A549 (cell line): ENCODE measurements around the gene ADAT1. TPM values are rescaled to one million over a fixed set of nuclear protein-coding genes. Genes with fewer than 3 reads are reported as not detected.

Source experiments
- ATAC-seq, 2 experiments: fragments of 200-7000 bp in 1 of 2; fragments of >200 bp in 1 of 2; cut with Nextera tagmentation in 1 of 2; cut with Tn5 transposase in 1 of 2; 3 replicates each; pipeline versions ENCODE4 v1.8.0 to v1.9.1; 2018 to 2020; ENCODE audit warnings: mild to moderate bottlenecking in 1 of 2, moderate library complexity in 1 of 2
- CTCF ChIA-PET: fragments of 300-600 bp; sonication (Branson Sonifier 250); formaldehyde crosslinking; extraction: SDS; loops from one replicate; lab custom pipeline; 2021; ENCODE audit warnings: antibody characterized with exemption, inconsistent platforms; lab: Yijun Ruan, JAX
- POLR2A ChIA-PET: fragments of 350-600 bp; formaldehyde crosslinking; extraction: SDS; loops from one replicate; lab custom pipeline; 2021; ENCODE audit warnings: antibody characterized with exemption, inconsistent platforms; lab: Yijun Ruan, JAX
- DNase-seq, 2 experiments: peaks; one replicate each; pipeline versions ENCODE4 v3.0.0 to v3.0.0-alpha.2; 2011 to 2016; ENCODE audit warnings: low read depth in 1 of 2, low spot score in 1 of 2
- FAIRE-seq: peaks from 2 replicates; lab custom pipeline; 2011; peaks lifted over from hg19 to GRCh38; lab: Jason Lieb, UNC
- H3K27ac ChIP-seq, 2 experiments: fragments of >200 bp; sonication (Bioruptor Twin); formaldehyde crosslinking; 3 replicates each; pipeline ENCODE4 v1.5.1; 2016 to 2017
- H3K4me1 ChIP-seq: fragments of >200 bp; sonication (Bioruptor Twin); formaldehyde crosslinking; 3 replicates; pipeline ENCODE4 v1.6.1; 2016
- H3K4me2 ChIP-seq: fragments of >200 bp; sonication (Bioruptor Twin); formaldehyde crosslinking; 3 replicates; pipeline ENCODE4 v1.6.1; 2016
- H3K4me3 ChIP-seq: fragments of >200 bp; sonication (Bioruptor Twin); formaldehyde crosslinking; 3 replicates; pipeline ENCODE4 v1.5.1; 2016
- H3K9me3 ChIP-seq: fragments of >200 bp; sonication (Bioruptor Twin); formaldehyde crosslinking; 3 replicates; pipeline ENCODE4 v1.6.1; 2016
- CHD4 ChIP-seq: fragments of 200-600 bp; sonication (generic); IDR thresholded peaks from 2 replicates; pipeline ENCODE4 v1.6.1; 2016; ENCODE audit warnings: antibody characterized with exemption, mild to moderate bottlenecking, borderline replicate concordance
- CTCF ChIP-seq: fragments of >200 bp; sonication (Bioruptor Twin); formaldehyde crosslinking; IDR thresholded peaks from 3 replicates; pipeline ENCODE4 v1.5.1; 2016
- E2F6 ChIP-seq: IDR thresholded peaks from 2 replicates; pipeline ENCODE4 v1.6.1; 2012; ENCODE audit warnings: low read depth, borderline replicate concordance
- EHMT2 ChIP-seq: fragments of 200-600 bp; sonication (generic); IDR thresholded peaks from 2 replicates; pipeline ENCODE4 v1.6.1; 2016; ENCODE audit warnings: antibody characterized with exemption, low read depth, mild to moderate bottlenecking, moderate library complexity
- ESRRA ChIP-seq: fragments of 150-350 bp; IDR thresholded peaks from 2 replicates; pipeline ENCODE4 v1.6.1; 2014; ENCODE audit warnings: mild to moderate bottlenecking, low read length, borderline replicate concordance
- FOSB ChIP-seq: fragments of 250-450 bp; sonication (Bioruptor Pico); IDR thresholded peaks from 2 replicates; pipeline ENCODE4 v1.5.0; 2020; ENCODE audit warnings: mild to moderate bottlenecking, moderate library complexity
- FOXS1 ChIP-seq: fragments of 250-450 bp; sonication (Bioruptor Pico); IDR thresholded peaks from 2 replicates; pipeline ENCODE4 v1.5.0; 2020; ENCODE audit warnings: mild to moderate bottlenecking, moderate library complexity
- HOXA7 ChIP-seq: fragments of 250-450 bp; sonication (Bioruptor Pico); IDR thresholded peaks from 2 replicates; pipeline ENCODE4 v1.5.0; 2020; ENCODE audit warnings: mild to moderate bottlenecking, moderate library complexity
- JUNB ChIP-seq: fragments of >200 bp; sonication (Bioruptor Twin); formaldehyde crosslinking; IDR thresholded peaks from 2 replicates; pipeline ENCODE4 v1.6.1; 2016
- KDM1A ChIP-seq: fragments of 200-600 bp; sonication (generic); IDR thresholded peaks from 2 replicates; pipeline ENCODE4 v1.6.1; 2016; ENCODE audit warnings: low read depth, mild to moderate bottlenecking
- KDM5A ChIP-seq: fragments of 200-600 bp; sonication (generic); IDR thresholded peaks from 2 replicates; pipeline ENCODE4 v1.6.1; 2016; ENCODE audit warnings: antibody characterized with exemption, mild to moderate bottlenecking
- NR3C1 ChIP-seq: fragments of >200 bp; sonication (Bioruptor Twin); formaldehyde crosslinking; IDR thresholded peaks from 3 replicates; pipeline ENCODE4 v1.6.1; 2017
- POLR2A ChIP-seq: IDR thresholded peaks from 2 replicates; pipeline ENCODE4 v1.6.1; 2012; ENCODE audit warnings: mild to moderate bottlenecking, low read length
- RAD21 ChIP-seq, 2 experiments: fragments of >200 bp in 1 of 2; sonication (Bioruptor Twin) in 1 of 2; formaldehyde crosslinking in 1 of 2; IDR thresholded peaks in 1 of 2; conservative IDR thresholded peaks in 1 of 2; 2 replicates in 1 of 2; 3 replicates in 1 of 2; pipeline ENCODE4 v1.6.1; 2012 to 2018; ENCODE audit warnings: inconsistent platforms in 1 of 2
- RCOR1 ChIP-seq: fragments of 150-350 bp; IDR thresholded peaks from 2 replicates; pipeline ENCODE4 v1.6.1; 2014; ENCODE audit warnings: antibody characterized with exemption, low read length, low read depth
- RFX5 ChIP-seq: fragments of 450-650 bp; IDR thresholded peaks from 2 replicates; pipeline ENCODE4 v1.7.1; 2014; ENCODE audit warnings: antibody characterized with exemption, mild to moderate bottlenecking, moderate library complexity
- SMC3 ChIP-seq: fragments of >200 bp; sonication (Bioruptor Twin); formaldehyde crosslinking; IDR thresholded peaks from 3 replicates; pipeline ENCODE4 v1.6.1; 2018; ENCODE audit warnings: inconsistent platforms
- SREBF2 ChIP-seq: fragments of 450-650 bp; IDR thresholded peaks from 2 replicates; pipeline ENCODE4 v1.6.1; 2014; ENCODE audit warnings: mild to moderate bottlenecking, moderate library complexity
- TFCP2L1 ChIP-seq: fragments of 250-450 bp; sonication (Bioruptor Pico); IDR thresholded peaks from 2 replicates; pipeline ENCODE4 v1.5.0; 2021; ENCODE audit warnings: mild to moderate bottlenecking
- TP53 ChIP-seq: fragments of 250-450 bp; sonication (Bioruptor Pico); IDR thresholded peaks from 2 replicates; pipeline ENCODE4 v1.5.0; 2021; ENCODE audit warnings: mild to moderate bottlenecking, moderate library complexity
- ZFP36 ChIP-seq: fragments of 450-650 bp; IDR thresholded peaks from 2 replicates; pipeline ENCODE4 v1.6.1; 2014; ENCODE audit warnings: borderline replicate concordance; ENCODE audit not compliant: partially characterized antibody
- ZNF302 ChIP-seq: fragments of 250-450 bp; sonication (Bioruptor Pico); IDR thresholded peaks from 2 replicates; pipeline ENCODE4 v1.9.0; 2021; ENCODE audit warnings: inconsistent platforms, mild to moderate bottlenecking, moderate library complexity
- WGBS: methylation state at CpG from one replicate; pipeline ENCODE4 v1.1.6; 2017; ENCODE audit errors: missing lambda C conversion rate; 5-methylcytosine and 5-hydroxymethylcytosine counted together
- polyA plus RNA-seq, 4 experiments: library from polyadenylated mRNA; depleted of rRNA in 3 of 4; stranded (reverse); fragments of >200 nt; fragmentation: RNase III in 1 of 4; extraction: RNeasy Plus Mini Kit Qiagen cat#74134 plus additional on column Dnase treatment in 1 of 4; gene quantifications; 2 replicates in 3 of 4; 3 replicates in 1 of 4; pipeline ENCODE4 v1.2.3, GENCODE V29; 2011 to 2017
- TF ChIP-seq, protein P1 (sequence below): fragments of >200 bp; sonication (Bioruptor Twin); formaldehyde crosslinking; IDR thresholded peaks from 2 replicates; pipeline ENCODE4 v1.6.1; 2016
- TF ChIP-seq, protein P2 (sequence below): fragments of 250-450 bp; sonication (Bioruptor Pico); IDR thresholded peaks from 2 replicates; pipeline ENCODE4 v1.5.0; 2021; ENCODE audit warnings: mild to moderate bottlenecking, moderate library complexity, borderline replicate concordance
- TF ChIP-seq, protein P3 (sequence below): fragments of >200 bp; sonication (Bioruptor Twin); formaldehyde crosslinking; IDR thresholded peaks from 3 replicates; pipeline ENCODE4 v1.6.1; 2016

Gene ADAT1
- polyA plus RNA-seq, 2 of the 4 experiments (the other 2 are of a cell fraction) = 45.4 to 53.5 TPM

DNA sequence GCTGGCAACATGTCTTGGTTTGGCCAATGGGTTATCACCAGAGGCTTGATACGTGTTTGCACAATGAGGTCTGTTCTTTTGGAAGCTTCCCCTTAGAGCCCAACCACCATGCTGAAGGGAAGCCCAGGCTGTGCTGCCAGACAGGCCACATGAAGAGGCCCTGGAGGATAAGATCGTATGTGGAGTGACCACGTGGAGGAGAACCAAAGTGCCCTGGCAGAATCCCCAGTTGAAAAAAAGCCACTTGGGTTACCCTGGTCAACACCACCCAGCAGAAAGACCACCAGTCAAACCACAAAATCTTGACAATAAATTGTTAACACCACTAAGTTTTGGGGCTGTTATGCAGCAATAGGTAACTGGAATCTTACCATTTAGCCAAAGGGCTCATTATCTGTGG lies 7.0 kb upstream of the ADAT1 start:
- FAIRE-seq (no peak), DNase-seq (no peak), ATAC-seq (no peak)
- H3K4me2 ChIP-seq = no peak overlapping the region
- ChIA-PET CTCF (interaction anchor here (1.2 to 2.0 kb wide), 2 partner anchors 11 to 165 kb away, joined by 4 to 6 read pairs; no protein-coding TSS in a partner anchor), POLR2A (no interaction called here)
- no peak overlapping the region for H3K4me3 ChIP-seq
- no peak for TF ChIP-seq FOSB (CRISPR knock-in tag)
- no peak for TF ChIP-seq KDM1A
- TF ChIP-seq, protein P1, sequence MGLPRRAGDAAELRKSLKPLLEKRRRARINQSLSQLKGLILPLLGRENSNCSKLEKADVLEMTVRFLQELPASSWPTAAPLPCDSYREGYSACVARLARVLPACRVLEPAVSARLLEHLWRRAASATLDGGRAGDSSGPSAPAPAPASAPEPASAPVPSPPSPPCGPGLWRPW = no peak
- no peak for TF ChIP-seq TP53 (CRISPR knock-in tag)
- TF ChIP-seq RAD21 (conservative IDR thresholded peaks at IDR 0.05 in 1 of 2, IDR thresholded peaks at IDR 0.05 in 1 of 2) = no peak
- no peak for TF ChIP-seq FOXS1 (CRISPR knock-in tag)
- TF ChIP-seq ESRRA = no peak
- no peak for TF ChIP-seq CHD4
- no peak for TF ChIP-seq RFX5
- no peak for TF ChIP-seq HOXA7
- no peak for TF ChIP-seq EHMT2
- no peak for TF ChIP-seq JUNB
- no peak for TF ChIP-seq TFCP2L1 (CRISPR knock-in tag)
- 98% methylated on average over 3 of the region's 3 CpGs for WGBS
- H3K27ac ChIP-seq = no peak overlapping the region
- H3K9me3 ChIP-seq = no peaks in the 10 kb centered on the region
- no peaks in the 10 kb centered on the region; the same call in 2 of the 3 replicates for H3K4me1 ChIP-seq

DNA sequence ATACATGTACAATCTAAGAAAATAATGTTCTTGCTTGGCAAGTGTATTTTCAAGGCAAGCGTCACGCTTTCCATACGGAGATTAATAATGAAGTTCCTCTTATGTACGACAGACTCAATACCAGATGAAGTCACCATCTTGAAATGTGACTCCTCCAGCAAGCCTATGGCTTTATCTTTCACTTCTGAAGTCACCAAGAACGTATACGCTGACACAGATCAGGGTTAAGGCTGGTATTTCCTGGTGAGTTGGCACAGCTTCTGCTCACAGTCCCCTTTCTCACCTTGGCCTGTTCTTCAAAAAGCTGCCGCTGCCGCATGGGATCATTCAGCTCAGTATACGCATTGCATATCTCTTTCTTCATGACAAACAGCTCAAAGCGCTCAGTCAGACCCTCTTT lies 6.1 kb upstream of the ADAT1 start:
- no peak overlapping the region for H3K4me3 ChIP-seq
- 96% methylated on average over 10 of the region's 10 CpGs for WGBS
- H3K4me2 ChIP-seq = no peak overlapping the region
- no peak for TF ChIP-seq TP53 (CRISPR knock-in tag)
- TF ChIP-seq ESRRA = no peak
- no peak for TF ChIP-seq SREBF2
- TF ChIP-seq, protein P2, sequence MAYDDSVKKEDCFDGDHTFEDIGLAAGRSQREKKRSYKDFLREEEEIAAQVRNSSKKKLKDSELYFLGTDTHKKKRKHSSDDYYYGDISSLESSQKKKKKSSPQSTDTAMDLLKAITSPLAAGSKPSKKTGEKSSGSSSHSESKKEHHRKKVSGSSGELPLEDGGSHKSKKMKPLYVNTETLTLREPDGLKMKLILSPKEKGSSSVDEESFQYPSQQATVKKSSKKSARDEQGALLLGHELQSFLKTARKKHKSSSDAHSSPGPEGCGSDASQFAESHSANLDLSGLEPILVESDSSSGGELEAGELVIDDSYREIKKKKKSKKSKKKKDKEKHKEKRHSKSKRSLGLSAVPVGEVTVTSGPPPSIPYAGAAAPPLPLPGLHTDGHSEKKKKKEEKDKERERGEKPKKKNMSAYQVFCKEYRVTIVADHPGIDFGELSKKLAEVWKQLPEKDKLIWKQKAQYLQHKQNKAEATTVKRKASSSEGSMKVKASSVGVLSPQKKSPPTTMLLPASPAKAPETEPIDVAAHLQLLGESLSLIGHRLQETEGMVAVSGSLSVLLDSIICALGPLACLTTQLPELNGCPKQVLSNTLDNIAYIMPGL (CRISPR knock-in tag) = no peak
- no peak for TF ChIP-seq ZFP36
- TF ChIP-seq FOSB (CRISPR knock-in tag) = no peak
- TF ChIP-seq KDM1A = no peak
- no peak for TF ChIP-seq ZNF302 (CRISPR knock-in tag)
- no peak for TF ChIP-seq POLR2A
- DNase-seq (no peak), ATAC-seq (no peak), FAIRE-seq (no peak)
- H3K4me1 ChIP-seq = peaks cover 4% of the 10 kb centered on the region; the same call in 1 of the 3 replicates
- no peak overlapping the region for H3K27ac ChIP-seq
- ChIA-PET CTCF (no interaction called here), POLR2A (no interaction called here)
- H3K9me3 ChIP-seq = no peaks in the 10 kb centered on the region

DNA sequence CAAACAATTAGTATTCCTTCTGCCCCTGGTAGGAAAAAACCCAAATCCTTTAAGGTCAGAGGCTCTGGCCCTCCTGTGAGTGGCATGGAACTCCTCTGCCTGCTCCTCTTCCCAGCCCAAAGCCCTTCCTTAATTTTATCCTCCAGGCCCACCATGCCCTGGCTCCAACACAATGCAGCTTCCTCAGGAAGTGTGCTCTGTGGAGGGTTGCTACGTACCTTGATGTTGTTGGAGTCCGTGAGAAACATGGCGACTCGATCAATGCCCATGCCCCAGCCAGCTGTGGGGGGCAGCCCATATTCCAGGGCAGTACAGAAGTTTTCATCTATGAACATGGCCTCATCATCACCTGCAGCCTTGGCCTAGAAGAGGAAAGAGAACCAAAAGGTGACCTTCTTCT lies 5.3 kb upstream of the ADAT1 start:
- Histone ChIP-seq H3K4me1 (peaks cover 4% of the 10 kb centered on the region; the same call in 1 of the 3 replicates), H3K4me3 (no peak overlapping the region), H3K9me3 (no peaks in the 10 kb centered on the region), H3K4me2 (no peak overlapping the region), H3K27ac (no peak overlapping the region)
- POLR2A ChIA-PET = no interaction called here
- DNase-seq (no peak), FAIRE-seq (no peak), ATAC-seq (no peak)
- no peak for TF ChIP-seq RCOR1
- WGBS = 95% methylated on average over 4 of the region's 4 CpGs
- CTCF ChIA-PET = interaction anchor here (1.0 kb wide), 1 partner anchor 107 kb away, joined by 3 read pairs; no protein-coding TSS in a partner anchor

DNA sequence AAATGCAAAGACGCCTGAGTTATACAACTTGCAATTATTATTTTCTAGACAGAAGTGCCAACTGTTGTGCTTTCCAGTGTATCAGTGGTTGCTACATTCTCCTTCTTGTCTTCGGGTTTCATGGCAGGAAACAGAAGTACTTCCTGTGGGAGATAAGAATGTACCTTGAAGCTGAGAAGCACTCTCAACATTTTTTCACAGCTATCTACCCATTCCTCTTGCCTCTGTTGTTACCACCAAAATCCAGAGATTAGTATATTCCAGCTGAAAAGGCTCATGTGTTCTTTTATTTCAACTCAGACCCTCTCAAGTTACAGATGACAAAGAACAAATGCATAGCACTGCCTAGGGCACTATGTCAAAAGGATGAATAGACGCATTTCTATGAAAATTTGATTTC lies 4.8 kb upstream of the ADAT1 start:
- no peak for DNase-seq
- 92% methylated on average over 3 of the region's 3 CpGs for whole genome bisulfite sequencing
- H3K27ac ChIP-seq = no peak overlapping the region
- peaks cover 4% of the 10 kb centered on the region; the same call in 1 of the 3 replicates for H3K4me1 ChIP-seq
- no peak for ATAC-seq
- no peaks in the 10 kb centered on the region for H3K9me3 ChIP-seq
- no peak overlapping the region for H3K4me3 ChIP-seq
- ChIA-PET CTCF (interaction anchor here (1.0 kb wide), 1 partner anchor 106 kb away, joined by 3 read pairs; no protein-coding TSS in a partner anchor), POLR2A (no interaction called here)
- TF ChIP-seq KDM5A (no peak), NR3C1 (no peak), RAD21 (conservative IDR thresholded peaks at IDR 0.05 in 1 of 2, IDR thresholded peaks at IDR 0.05 in 1 of 2) (no peak), SMC3 (no peak), CTCF (no peak), RCOR1 (no peak), E2F6 (no peak)
- TF ChIP-seq, protein P3, sequence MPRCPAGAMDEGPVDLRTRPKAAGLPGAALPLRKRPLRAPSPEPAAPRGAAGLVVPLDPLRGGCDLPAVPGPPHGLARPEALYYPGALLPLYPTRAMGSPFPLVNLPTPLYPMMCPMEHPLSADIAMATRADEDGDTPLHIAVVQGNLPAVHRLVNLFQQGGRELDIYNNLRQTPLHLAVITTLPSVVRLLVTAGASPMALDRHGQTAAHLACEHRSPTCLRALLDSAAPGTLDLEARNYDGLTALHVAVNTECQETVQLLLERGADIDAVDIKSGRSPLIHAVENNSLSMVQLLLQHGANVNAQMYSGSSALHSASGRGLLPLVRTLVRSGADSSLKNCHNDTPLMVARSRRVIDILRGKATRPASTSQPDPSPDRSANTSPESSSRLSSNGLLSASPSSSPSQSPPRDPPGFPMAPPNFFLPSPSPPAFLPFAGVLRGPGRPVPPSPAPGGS = no peak
- no peak overlapping the region for H3K4me2 ChIP-seq
- no peak for FAIRE-seq
